Mesenchymal stem cell (in vitro differentiated cells and primary cell): ENCODE data around the gene COPZ2.
"Not testable (repeated sequence)": the region's sequence is repeated elsewhere in the genome, so short reads cannot be mapped to it uniquely, and the experiment has no call there.

ENCODE experiments used
- DNase-seq: peaks from one replicate; pipeline ENCODE4 v3.0.0-alpha.2; 2013
- H2AFZ ChIP-seq: one replicate; pipeline ENCODE4 v1.6.1; 2013; ENCODE audit warnings: low read depth, mild to moderate bottlenecking, control low read depth, inconsistent platforms, low read length, moderate library complexity
- H2AK5ac ChIP-seq: 2 replicates; pipeline ENCODE4 v1.6.1; 2013; ENCODE audit warnings: low read length, moderate library complexity, mild to moderate bottlenecking, inconsistent platforms; ENCODE audit not compliant: severe bottlenecking
- H2BK120ac ChIP-seq: one replicate; pipeline ENCODE4 v1.6.1; 2013; ENCODE audit warnings: low read depth, mild to moderate bottlenecking, inconsistent platforms, low read length, moderate library complexity
- H2BK12ac ChIP-seq, 2 experiments: one replicate each; pipeline ENCODE4 v1.6.1; 2013; ENCODE audit warnings: inconsistent platforms in 2 of 2, low read length in 2 of 2, mild to moderate bottlenecking in 2 of 2, moderate library complexity in 2 of 2, control low read depth in 1 of 2
- H2BK15ac ChIP-seq: one replicate; pipeline ENCODE4 v1.6.1; 2013; ENCODE audit warnings: mild to moderate bottlenecking, low read depth, inconsistent platforms; ENCODE audit not compliant: poor library complexity, severe bottlenecking
- H2BK5ac ChIP-seq: 2 replicates; pipeline ENCODE4 v1.6.1; 2013; ENCODE audit warnings: low read depth, mild to moderate bottlenecking, low read length, control low read depth, inconsistent platforms; ENCODE audit not compliant: poor library complexity, severe bottlenecking
- H3K14ac ChIP-seq, 2 experiments: one replicate each; pipeline ENCODE4 v1.6.1; 2013; ENCODE audit warnings: inconsistent platforms in 2 of 2, low read length in 2 of 2, control low read depth in 1 of 2, mild to moderate bottlenecking in 1 of 2, moderate library complexity in 1 of 2
- H3K18ac ChIP-seq, 2 experiments: one replicate each; pipeline ENCODE4 v1.6.1; 2013; ENCODE audit warnings: inconsistent platforms in 2 of 2, low read length in 2 of 2, control low read depth in 1 of 2, low read depth in 1 of 2, mild to moderate bottlenecking in 1 of 2
- H3K23ac ChIP-seq, 2 experiments: one replicate each; pipeline ENCODE4 v1.6.1; 2013; ENCODE audit warnings: inconsistent platforms in 2 of 2, low read length in 2 of 2, mild to moderate bottlenecking in 2 of 2, moderate library complexity in 2 of 2, control low read depth in 1 of 2
- H3K27ac ChIP-seq: 2 replicates; pipeline ENCODE4 v1.5.1; 2013; ENCODE audit warnings: mild to moderate bottlenecking, moderate library complexity, low read length, control low read depth, inconsistent platforms; ENCODE audit not compliant: poor library complexity, severe bottlenecking
- H3K27me3 ChIP-seq, 2 experiments: 2 replicates each; pipeline versions ENCODE4 v1.6.1 to v1.7.0; 2013; ENCODE audit warnings: low read length in 2 of 2, mild to moderate bottlenecking in 2 of 2, moderate library complexity in 2 of 2, control low read depth in 1 of 2, inconsistent platforms in 1 of 2; ENCODE audit not compliant: control insufficient read depth in 1 of 2, insufficient read depth in 1 of 2
- H3K36me3 ChIP-seq, 2 experiments: 2 replicates each; pipeline versions ENCODE4 v1.6.1 to v1.7.0; 2013; ENCODE audit warnings: low read length in 2 of 2, control low read depth in 1 of 2, inconsistent platforms in 1 of 2, low read depth in 1 of 2, mild to moderate bottlenecking in 1 of 2; ENCODE audit not compliant: insufficient read depth in 2 of 2, control insufficient read depth in 1 of 2
- H3K4ac ChIP-seq, 2 experiments: one replicate each; pipeline ENCODE4 v1.6.1; 2013; ENCODE audit warnings: inconsistent platforms in 2 of 2, low read length in 2 of 2, mild to moderate bottlenecking in 2 of 2, moderate library complexity in 2 of 2, control low read depth in 1 of 2, low read depth in 1 of 2
- H3K4me1 ChIP-seq: 2 replicates; pipeline ENCODE4 v1.6.1; 2013; ENCODE audit warnings: low read depth, low read length, control low read depth; ENCODE audit not compliant: control insufficient read depth, insufficient read depth
- H3K4me2 ChIP-seq: 2 replicates; pipeline ENCODE4 v1.6.1; 2013; ENCODE audit warnings: low read length, mild to moderate bottlenecking, inconsistent platforms; ENCODE audit not compliant: poor library complexity, severe bottlenecking
- H3K4me3 ChIP-seq, 2 experiments: 2 replicates each; pipeline versions ENCODE4 v1.5.1 to v1.7.0; 2013; ENCODE audit warnings: low read length in 2 of 2, mild to moderate bottlenecking in 2 of 2, control low read depth in 1 of 2, low read depth in 1 of 2; ENCODE audit not compliant: insufficient read depth in 1 of 2
- H3K79me1 ChIP-seq: replicated peaks from 2 replicates; pipeline ENCODE4 v1.6.1; 2013; ENCODE audit warnings: mild to moderate bottlenecking, control low read depth, low read length, inconsistent platforms; ENCODE audit not compliant: poor library complexity, severe bottlenecking
- H3K9ac ChIP-seq: 2 replicates; pipeline ENCODE4 v1.7.0; 2013; ENCODE audit warnings: mild to moderate bottlenecking, low read length, moderate library complexity
- H3K9me3 ChIP-seq: 2 replicates; pipeline ENCODE4 v1.7.0; 2013; ENCODE audit warnings: mild to moderate bottlenecking, low read length; ENCODE audit not compliant: control insufficient read depth
- H4K8ac ChIP-seq: one replicate; pipeline ENCODE4 v1.6.1; 2013; ENCODE audit warnings: inconsistent platforms, mild to moderate bottlenecking, low read length, moderate library complexity
- H4K91ac ChIP-seq: one replicate; pipeline ENCODE4 v1.6.1; 2013; ENCODE audit warnings: mild to moderate bottlenecking, low read length, inconsistent platforms
- WGBS: methylation state at CpG from one replicate; pipeline ENCODE4 v1.1.7; 2013; ENCODE audit warnings: mixed read lengths; 5-methylcytosine and 5-hydroxymethylcytosine counted together

Gene COPZ2

DNA sequence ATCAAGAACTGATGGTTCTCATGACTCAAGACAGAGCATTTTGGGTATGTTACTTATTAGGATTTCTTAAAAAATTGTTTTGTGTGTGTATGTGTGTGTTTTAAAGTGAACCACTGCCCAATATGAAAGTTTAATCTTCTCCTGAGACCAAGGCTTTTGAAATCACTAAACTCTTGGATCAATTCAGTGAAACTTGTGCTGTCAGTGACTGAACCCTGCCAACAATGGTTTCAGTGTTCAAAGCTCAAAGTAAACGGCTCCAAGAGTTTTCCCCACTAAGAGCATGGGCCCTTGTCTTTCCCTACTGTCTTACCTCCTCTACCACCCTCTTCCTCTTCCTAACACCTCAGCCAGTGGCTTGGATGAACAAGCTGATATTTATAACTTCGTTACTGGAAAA, 32.6 kb upstream of the COPZ2 start:
- no peak overlapping the region for H3K4me3 ChIP-seq
- no peak overlapping the region for H4K8ac ChIP-seq
- no peak overlapping the region for H3K4ac ChIP-seq
- H2BK12ac ChIP-seq = no peak overlapping the region
- no peak overlapping the region for H2BK15ac ChIP-seq
- peaks cover 26 to 51% of the 10 kb centered on the region in 2 experiments for H3K36me3 ChIP-seq
- no peak overlapping the region for H2BK120ac ChIP-seq
- H3K27ac ChIP-seq = no peak overlapping the region
- no peaks in the 10 kb centered on the region for H3K27me3 ChIP-seq
- H3K79me1 ChIP-seq = peaks cover 27% of the 10 kb centered on the region
- H3K18ac ChIP-seq = no peak overlapping the region
- 39% methylated on average over 2 of the region's 2 CpGs for WGBS
- no peak overlapping the region for H3K14ac ChIP-seq
- no peak overlapping the region for H4K91ac ChIP-seq
- H3K9me3 ChIP-seq = no peaks in the 10 kb centered on the region
- no peak overlapping the region for H3K4me2 ChIP-seq
- H3K9ac ChIP-seq = peak overlapping the region; percentile 41
- H2BK5ac ChIP-seq = no peak overlapping the region
- peaks cover 3% of the 10 kb centered on the region for H3K4me1 ChIP-seq
- H2AFZ ChIP-seq = no peak overlapping the region
- no peak overlapping the region for H3K23ac ChIP-seq
- DNase-seq = no peak
- no peak overlapping the region for H2AK5ac ChIP-seq

DNA sequence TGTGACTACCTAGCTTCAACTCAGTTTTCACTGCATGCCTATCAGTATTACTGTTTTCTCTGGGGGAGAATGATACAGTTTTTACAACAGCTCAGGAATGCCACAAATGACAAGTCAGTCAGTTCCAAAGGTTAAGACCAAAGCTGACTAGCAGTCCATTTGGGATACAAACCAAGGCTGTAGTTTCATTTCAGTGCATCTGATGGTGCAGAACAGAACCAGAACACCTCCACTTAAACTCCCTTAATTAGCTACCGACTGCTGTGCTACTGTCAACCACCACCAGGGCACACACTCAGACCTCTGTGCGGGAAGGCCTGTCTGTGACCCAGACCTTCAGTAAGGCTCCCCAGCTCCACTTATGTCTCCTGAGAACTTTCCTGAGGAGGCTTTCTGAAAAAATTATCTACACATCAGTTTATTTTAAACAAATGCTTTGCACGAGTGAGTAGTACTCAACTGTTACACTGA, 30.9 kb upstream of the COPZ2 start:
- no peak overlapping the region for H3K4me2 ChIP-seq
- WGBS = 53% methylated on average over 3 of the region's 3 CpGs

DNA sequence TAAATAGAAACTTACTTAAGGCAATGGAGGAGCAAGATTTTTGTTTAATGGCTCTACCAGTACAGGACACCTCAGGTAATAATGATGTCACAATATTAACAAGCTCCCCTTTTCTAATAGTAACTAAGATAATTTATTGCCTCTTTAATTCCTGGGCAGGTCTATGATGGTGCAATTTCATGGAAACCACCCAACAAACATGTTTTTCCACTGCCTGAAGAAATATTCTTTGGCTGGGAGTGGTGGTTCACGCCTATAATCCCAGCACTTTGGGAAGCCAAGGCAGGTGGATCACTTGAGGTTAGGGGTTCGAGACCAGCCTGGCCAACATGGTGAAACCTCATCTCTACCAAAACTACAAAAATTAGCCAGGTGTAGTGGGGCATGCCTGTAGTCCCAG, 30.2 kb upstream of the COPZ2 start:
- not testable (repeated sequence) for H3K27me3 ChIP-seq, H3K4me1 ChIP-seq, H3K9me3 ChIP-seq, H2AFZ ChIP-seq, H2AK5ac ChIP-seq, H3K27ac ChIP-seq, H3K23ac ChIP-seq, H2BK15ac ChIP-seq, H3K4me2 ChIP-seq, DNase-seq, H2BK5ac ChIP-seq, H3K18ac ChIP-seq, H3K14ac ChIP-seq, H3K4ac ChIP-seq, H4K91ac ChIP-seq, H2BK12ac ChIP-seq, H2BK120ac ChIP-seq, H4K8ac ChIP-seq, H3K4me3 ChIP-seq
- 100% methylated on average over 2 of the region's 2 CpGs for WGBS
- peaks cover 30 to 54% of the 10 kb centered on the region in 2 experiments for H3K36me3 ChIP-seq
- peak overlapping the region; percentile 59 for H3K9ac ChIP-seq
- H3K79me1 ChIP-seq = peaks cover 27% of the 10 kb centered on the region

More for the DNA sequence above, 30.9 kb upstream of the COPZ2 start:
- Histone ChIP-seq H3K27me3 (no peaks in the 10 kb centered on the region), H4K8ac (no peak overlapping the region), H3K9me3 (no peaks in the 10 kb centered on the region), H3K4me1 (peaks cover 4% of the 10 kb centered on the region), H3K4me3 (no peak overlapping the region), H2BK120ac (no peak overlapping the region), H3K23ac (no peak overlapping the region), H3K79me1 (peaks cover 29% of the 10 kb centered on the region), H3K9ac (peak overlapping the region; percentile 59), H2AFZ (no peak overlapping the region), H2BK5ac (no peak overlapping the region), H3K27ac (peak overlapping the region; percentile 41), H2AK5ac (no peak overlapping the region), H3K18ac (no peak overlapping the region), H3K36me3 (peaks cover 31 to 54% of the 10 kb centered on the region in 2 experiments), H3K14ac (no peak overlapping the region), H2BK12ac (no peak overlapping the region), H4K91ac (no peak overlapping the region), H3K4ac (no peak overlapping the region), H2BK15ac (no peak overlapping the region)
- peak; percentile 69 for DNase-seq

DNA sequence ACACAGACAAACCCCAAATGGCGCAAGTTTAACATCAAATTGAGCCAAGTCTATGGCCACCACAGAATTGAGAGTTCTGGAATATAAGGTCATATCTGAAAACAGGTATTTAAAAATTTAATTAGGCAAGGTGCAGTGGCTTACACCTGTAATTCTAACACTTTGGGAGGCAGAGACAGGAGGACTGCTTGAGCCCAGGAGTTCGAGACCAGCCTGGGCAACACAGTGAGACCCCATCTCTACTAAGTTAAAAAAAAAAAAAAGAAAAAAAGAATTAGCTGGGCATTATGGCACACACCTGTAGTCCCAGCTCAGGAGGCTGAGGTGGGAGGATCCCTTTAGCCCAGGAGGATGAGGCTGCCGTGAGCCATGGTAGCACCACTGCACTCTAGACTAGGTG, 29.6 kb upstream of the COPZ2 start:
- DNase-seq = no peak
- Histone ChIP-seq H3K18ac (no peak overlapping the region), H2BK120ac (no peak overlapping the region), H2AK5ac (no peak overlapping the region), H3K14ac (no peak overlapping the region), H4K91ac (no peak overlapping the region), H3K4me3 (no peak overlapping the region), H3K4me2 (no peak overlapping the region), H3K9me3 (no peaks in the 10 kb centered on the region), H3K36me3 (peaks cover 31 to 57% of the 10 kb centered on the region in 2 experiments), H3K4me1 (peaks cover 4% of the 10 kb centered on the region), H3K27ac (no peak overlapping the region), H3K23ac (no peak overlapping the region), H2BK12ac (no peak overlapping the region), H2BK5ac (no peak overlapping the region), H3K79me1 (peaks cover 27% of the 10 kb centered on the region), H2BK15ac (no peak overlapping the region), H3K4ac (no peak overlapping the region), H2AFZ (no peak overlapping the region), H3K9ac (no peak overlapping the region), H4K8ac (no peak overlapping the region), H3K27me3 (no peaks in the 10 kb centered on the region)
- 100% methylated on average over 2 of the region's 3 CpGs for WGBS
